ENCODE results near the gene ATP6V0C.

DNA sequence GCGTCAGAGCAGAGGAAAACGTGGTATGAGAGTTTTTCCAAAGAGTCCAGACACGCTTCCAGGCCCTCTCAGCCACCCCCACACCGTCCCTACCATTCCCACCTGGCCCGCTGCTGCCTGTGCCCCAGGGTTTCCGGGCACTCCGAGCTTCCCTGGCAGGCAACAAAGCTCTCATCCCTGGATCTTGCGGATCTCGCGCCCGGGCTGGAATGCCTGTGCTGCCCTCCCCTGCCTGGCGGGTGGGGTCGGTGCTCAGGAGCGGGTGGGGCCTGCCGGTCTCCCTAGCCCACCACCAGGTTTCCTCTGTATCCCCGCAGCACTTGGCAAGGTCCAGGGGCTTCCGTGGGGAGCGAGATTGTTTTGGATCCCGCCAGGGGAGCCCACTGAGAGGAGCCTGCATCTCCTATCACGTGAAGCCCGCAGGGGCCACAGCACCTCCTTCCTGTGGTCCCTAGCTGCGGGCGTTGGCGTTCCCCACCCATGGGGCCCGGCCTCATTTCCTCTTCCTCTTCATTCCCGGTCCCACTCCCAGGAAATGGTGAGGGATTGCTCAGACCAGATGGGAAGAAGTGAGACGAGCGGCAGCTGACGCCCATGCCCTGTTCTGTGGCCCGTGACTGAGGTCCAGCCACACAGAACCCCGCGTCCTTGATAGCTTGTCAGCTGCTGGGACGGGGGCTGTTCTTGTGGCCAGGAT is 27.8 kb upstream of the ATP6V0C start:
- TF ChIP-seq EZH2 (IDR thresholded peaks at IDR 0.05; ENCODE audit: insufficient read depth, low read length): no peak
- TF ChIP-seq, protein P1, sequence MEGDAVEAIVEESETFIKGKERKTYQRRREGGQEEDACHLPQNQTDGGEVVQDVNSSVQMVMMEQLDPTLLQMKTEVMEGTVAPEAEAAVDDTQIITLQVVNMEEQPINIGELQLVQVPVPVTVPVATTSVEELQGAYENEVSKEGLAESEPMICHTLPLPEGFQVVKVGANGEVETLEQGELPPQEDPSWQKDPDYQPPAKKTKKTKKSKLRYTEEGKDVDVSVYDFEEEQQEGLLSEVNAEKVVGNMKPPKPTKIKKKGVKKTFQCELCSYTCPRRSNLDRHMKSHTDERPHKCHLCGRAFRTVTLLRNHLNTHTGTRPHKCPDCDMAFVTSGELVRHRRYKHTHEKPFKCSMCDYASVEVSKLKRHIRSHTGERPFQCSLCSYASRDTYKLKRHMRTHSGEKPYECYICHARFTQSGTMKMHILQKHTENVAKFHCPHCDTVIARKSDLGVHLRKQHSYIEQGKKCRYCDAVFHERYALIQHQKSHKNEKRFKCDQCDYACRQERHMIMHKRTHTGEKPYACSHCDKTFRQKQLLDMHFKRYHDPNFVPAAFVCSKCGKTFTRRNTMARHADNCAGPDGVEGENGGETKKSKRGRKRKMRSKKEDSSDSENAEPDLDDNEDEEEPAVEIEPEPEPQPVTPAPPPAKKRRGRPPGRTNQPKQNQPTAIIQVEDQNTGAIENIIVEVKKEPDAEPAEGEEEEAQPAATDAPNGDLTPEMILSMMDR (IDR thresholded peaks at IDR 0.05; ENCODE audit: insufficient read depth, low read depth, low read length): no peak
